Upper lobe of right lung (tissue), 1 donor: ENCODE measurements around the gene KIAA0586. TPM values are rescaled to one million over a fixed set of nuclear protein-coding genes. Genes with fewer than 3 reads are reported as not detected.

Experiments used
- ATAC-seq: fragments of 200-7000 bp; cut with Tn5 transposase; one replicate; pipeline ENCODE4 v1.9.1; 2020; ENCODE audit warnings: mild to moderate bottlenecking, moderate library complexity
- DNase-seq: peaks from one replicate; pipeline ENCODE4 v3.0.0-alpha.2; 2020
- H3K27ac ChIP-seq: fragments of 200-600 bp; one replicate; pipeline ENCODE4 v1.8.0; 2022
- H3K27me3 ChIP-seq: fragments of 200-600 bp; one replicate; pipeline ENCODE4 v1.8.0; 2022; ENCODE audit warnings: mild to moderate bottlenecking
- H3K36me3 ChIP-seq: fragments of 200-600 bp; one replicate; pipeline ENCODE4 v1.8.0; 2022
- H3K4me1 ChIP-seq: fragments of 200-600 bp; one replicate; pipeline ENCODE4 v1.8.0; 2022
- H3K4me3 ChIP-seq: fragments of 200-600 bp; one replicate; pipeline ENCODE4 v1.8.0; 2022; ENCODE audit warnings: mild to moderate bottlenecking
- H3K9me3 ChIP-seq: fragments of 200-600 bp; one replicate; pipeline ENCODE4 v1.8.0; 2022
- CTCF ChIP-seq: fragments of 200-600 bp; IDR thresholded peaks from one replicate; pipeline ENCODE4 v1.8.0; 2022; ENCODE audit warnings: antibody characterized with exemption
- intact Hi-C: fragments of 100-400 bp; cut with DNase I; formaldehyde crosslinking; loops from one replicate; pipeline ENCODE4 v1.11.0; 2022
- long read RNA-seq: library from polyadenylated mRNA; unstranded; transcript quantifications from one replicate; pipeline ENCODE4 v2.0.0, GENCODE V29; 2021
- total RNA-seq: library from RNA; stranded (reverse); fragmentation: NEBNext Ultra II Directional; extraction: Animal tissue kit (Norgen Biotek cat#: 25700); gene quantifications from one replicate; pipeline ENCODE4 v1.2.1, GENCODE V29; 2021
- donor health status: DM: no; HTN: yes; CAD: no; lungs with severe emphysema.

Gene KIAA0586
- 16.3 TPM for total RNA-seq
- long read RNA-seq, partial matches to known transcripts = 2 of 16 reads
- long read RNA-seq, other reads (novel, unspliced or antisense) = 14 of 16 reads

DNA sequence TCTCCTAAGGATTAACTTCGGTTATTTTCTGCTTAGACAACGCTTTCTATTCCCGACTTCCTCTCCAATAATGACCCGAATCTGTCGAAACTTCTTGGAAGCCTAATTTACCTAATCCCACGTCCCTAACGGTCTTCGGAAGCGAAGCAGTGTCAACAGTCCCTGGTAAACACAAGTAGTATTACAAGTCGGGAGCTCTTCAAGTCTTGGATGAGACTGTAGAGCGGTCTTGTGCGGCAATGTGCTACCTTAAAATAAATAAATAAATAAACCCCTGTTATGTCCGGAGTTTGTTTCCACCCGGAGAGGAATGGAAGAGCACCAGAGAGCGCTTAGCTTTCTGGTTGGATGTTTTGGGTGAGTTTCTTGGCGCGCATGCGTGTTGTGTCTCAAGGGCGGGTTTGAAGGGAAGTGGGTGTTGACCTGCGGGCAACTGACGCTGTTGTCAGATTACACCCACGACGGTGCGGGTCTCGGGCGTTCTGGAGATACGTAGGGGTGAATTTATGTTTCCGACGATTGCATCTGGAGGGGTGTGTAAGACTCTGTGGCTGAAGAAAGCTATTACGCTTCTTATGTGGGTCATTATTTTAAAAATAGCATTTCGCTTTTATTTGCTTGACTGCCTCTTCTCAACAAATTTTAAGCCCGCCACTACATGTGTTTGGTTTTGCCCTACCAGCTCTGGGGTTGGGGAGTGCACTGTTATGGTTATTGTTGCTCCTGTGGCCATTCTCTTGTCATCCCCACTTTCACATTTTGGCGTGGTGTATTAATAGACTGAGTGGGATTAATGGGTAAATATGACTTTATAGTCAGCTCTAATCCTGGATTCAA is at the start of gene KIAA0586, which contains the start of gene TIMM9:
KIAA0586 (plus strand) TSS at position 439 of the 837 bp plus-strand sequence. CDS start 546 bp downstream, outside the sequence.
TIMM9 (minus strand) TSS at position 251 of the 837 bp plus-strand sequence. CDS start 15,586 bp downstream, outside the sequence.
- no peaks in the 10 kb centered on the region for H3K9me3 ChIP-seq
- no peaks in the 10 kb centered on the region for H3K27me3 ChIP-seq
- H3K27ac ChIP-seq = peak within 1 kb of the TSS; percentile 97
- DNase-seq (peak; percentile 97), ATAC-seq (peak; percentile 98)
- peaks cover 16% of the 10 kb centered on the region for H3K4me1 ChIP-seq
- intact Hi-C loops = no loop called here
- peak within 1 kb of the TSS; percentile 92 for H3K4me3 ChIP-seq
- no peak for TF ChIP-seq CTCF
- H3K36me3 ChIP-seq = peaks cover 15% of the 10 kb centered on the region

- H3K36me3 ChIP-seq = no peaks in the 10 kb centered on the region
- DNase-seq = no peak
- H3K27ac ChIP-seq = no peak overlapping the region
- no peaks in the 10 kb centered on the region for H3K27me3 ChIP-seq
- H3K9me3 ChIP-seq = no peaks in the 10 kb centered on the region
- no peaks in the 10 kb centered on the region for H3K4me1 ChIP-seq
- no peak for ATAC-seq
- no peak overlapping the region for H3K4me3 ChIP-seq
- intact Hi-C loops = no loop called here
- TF ChIP-seq CTCF = no peak
Measured at GRCh38 chr14:58390830-58391229, 36.7 kb upstream of the KIAA0586 start.

DNA sequence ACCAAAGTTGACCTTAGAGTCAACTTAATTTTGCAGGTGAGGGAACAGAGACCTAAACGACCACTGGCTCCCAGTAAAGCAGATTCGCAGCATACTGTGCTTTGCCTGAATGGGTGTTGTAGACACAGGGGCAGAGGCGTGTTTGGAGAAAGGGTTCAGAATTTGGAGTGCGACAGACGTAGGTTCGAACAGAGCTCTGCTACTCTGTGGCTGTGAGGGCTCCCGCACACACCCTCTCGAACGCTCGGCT is 32.0 kb upstream of the KIAA0586 start:
- Histone ChIP-seq H3K4me3 (peak overlapping the region; percentile 61), H3K4me1 (peaks cover 6% of the 10 kb centered on the region), H3K36me3 (no peaks in the 10 kb centered on the region), H3K9me3 (no peaks in the 10 kb centered on the region), H3K27ac (peak overlapping the region; percentile 83), H3K27me3 (no peaks in the 10 kb centered on the region)
- ATAC-seq (no peak), DNase-seq (no peak)
- intact Hi-C loops = no loop called here
- TF ChIP-seq CTCF = no peak

DNA sequence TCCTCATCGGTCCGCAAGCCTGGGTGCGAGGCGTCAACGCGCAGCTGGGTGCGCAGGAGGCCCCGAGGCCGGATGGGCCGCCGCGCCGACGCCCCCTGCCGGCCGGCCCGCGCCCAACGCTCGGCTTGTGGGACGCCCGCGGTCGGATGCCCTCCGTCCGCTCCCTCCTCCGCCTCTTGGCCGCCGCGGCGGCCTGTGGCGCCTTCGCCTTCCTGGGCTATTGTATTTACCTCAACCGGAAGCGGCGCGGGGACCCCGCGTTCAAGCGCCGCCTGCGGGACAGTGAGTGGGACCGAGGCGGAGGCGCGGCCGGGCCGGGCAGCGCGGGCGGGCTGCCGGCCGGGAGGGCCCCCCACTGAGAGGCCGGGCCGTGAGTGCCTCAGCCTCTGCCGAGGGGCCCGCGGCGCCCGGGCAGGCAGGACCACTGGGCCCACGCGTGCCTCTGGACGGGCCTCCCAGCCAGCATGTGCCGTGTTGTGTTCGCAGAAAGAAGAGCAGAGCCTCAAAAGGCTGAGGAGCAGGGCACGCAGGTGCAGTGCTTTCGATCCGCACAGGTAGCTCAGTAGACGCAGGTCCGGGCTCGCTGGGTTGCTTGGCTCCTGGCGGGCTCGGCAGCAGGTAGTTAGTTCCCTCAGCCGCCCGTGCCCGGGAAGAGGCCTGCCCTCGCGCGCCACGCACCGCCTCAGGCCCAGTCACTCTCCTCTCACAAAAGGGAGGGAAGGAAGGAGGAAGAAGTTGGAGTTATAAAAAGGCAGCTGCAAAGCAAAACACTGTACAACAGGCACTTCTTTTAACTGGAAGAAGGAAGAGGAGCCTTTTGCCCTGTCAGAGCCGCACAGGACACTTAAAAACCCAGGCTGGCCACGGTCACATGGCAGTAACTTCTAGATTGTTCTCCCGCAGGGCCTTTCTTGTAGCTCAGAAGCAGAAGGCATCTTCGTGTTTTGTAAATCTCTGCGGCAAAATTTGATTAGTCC is 31.4 kb upstream of the KIAA0586 start, which contains the start of gene TOMM20L:
TOMM20L (plus strand) TSS at position 119 of the 977 bp plus-strand sequence; CDS start at position 147, 28 bp downstream.
- Histone ChIP-seq H3K4me3 (peak within 1 kb of the TSS; percentile 61), H3K27me3 (no peaks in the 10 kb centered on the region), H3K4me1 (peaks cover 6% of the 10 kb centered on the region), H3K9me3 (no peaks in the 10 kb centered on the region), H3K36me3 (no peaks in the 10 kb centered on the region), H3K27ac (peak within 1 kb of the TSS; percentile 83)
- ATAC-seq = peak; percentile 98
- peak; percentile 89 for DNase-seq
- intact Hi-C loops = no loop called here
- TF ChIP-seq CTCF = peak; percentile 89

- no peaks in the 10 kb centered on the region for H3K27me3 ChIP-seq
- intact Hi-C loops = no loop called here
- DNase-seq (no peak), ATAC-seq (no peak)
- H3K36me3 ChIP-seq = no peaks in the 10 kb centered on the region
- no peak overlapping the region for H3K4me3 ChIP-seq
- H3K4me1 ChIP-seq = peaks cover 6% of the 10 kb centered on the region
- TF ChIP-seq CTCF = no peak
- H3K27ac ChIP-seq = no peak overlapping the region
- no peaks in the 10 kb centered on the region for H3K9me3 ChIP-seq
Measured at GRCh38 chr14:58397156-58397555, 30.4 kb upstream of the KIAA0586 start.
